Stimulated activated CD8-positive, alpha-beta memory T cell treated with anti-CD3 and anti-CD28 coated beads, Interleukin-15, amount 100 ng/mL, for 4 hours (primary cell): ENCODE measurements around the gene PRR7.

Experiments used
- DNase-seq, 2 donors: peaks; one replicate each; pipeline ENCODE4 v3.0.0-alpha.2; 2020; ENCODE audit warnings: low read depth in 2 of 2

The PRR7 gene

GRCh38 chr5:177469750-177470525, 23.3 kb downstream of the PRR7 start:
- DNase-seq = no peak

GRCh38 chr5:177470759-177471536, 24.3 kb downstream of the PRR7 start:
- no peak for DNase-seq

- peak in 1 of 2 donors; percentile 51 for DNase-seq
These were observed 25.2 kb downstream of the PRR7 start for GRCh38 chr5:177471610-177472356.

GRCh38 chr5:177472460-177473442, 26.1 kb downstream of the PRR7 start:
- DNase-seq = peak; percentile 40 to 64

- peak in 1 of 2 donors; percentile 16 for DNase-seq
These were observed 26.9 kb downstream of the PRR7 start, which contains the start of gene DBN1 for GRCh38 chr5:177473443-177474001. TSS of gene DBN1 (minus strand) at chr5:177473634. CDS start at chr5:177473521, 113 bp downstream.

- no peak for DNase-seq
These were observed 27.4 kb downstream of the PRR7 start for GRCh38 chr5:177474002-177474476.

GRCh38 chr5:177474846-177475562, 28.4 kb downstream of the PRR7 start:
- DNase-seq = no peak

GRCh38 chr5:177475563-177476427, 29.2 kb downstream of the PRR7 start:
- peak in 1 of 2 donors; percentile 17 for DNase-seq

- no peak for DNase-seq
These were observed 30.1 kb downstream of the PRR7 start for GRCh38 chr5:177476531-177477233.

GRCh38 chr5:177477701-177478477, 31.3 kb downstream of the PRR7 start:
- no peak for DNase-seq

- peak in 1 of 2 donors; percentile 16 for DNase-seq
These were observed 32.4 kb downstream of the PRR7 start for GRCh38 chr5:177478711-177479646.

GRCh38 chr5:177479774-177480173, 33.2 kb downstream of the PRR7 start:
- DNase-seq = no peak

GRCh38 chr5:177482359-177482795, 35.8 kb downstream of the PRR7 start:
- no peak for DNase-seq

- no peak for DNase-seq
These were observed 36.4 kb downstream of the PRR7 start for GRCh38 chr5:177483042-177483441.

GRCh38 chr5:177483994-177484901, 37.6 kb downstream of the PRR7 start:
- DNase-seq = no peak
